Measurements from ENCODE around the gene NFIB. TPM values are rescaled to one million over a fixed set of nuclear protein-coding genes. Genes with fewer than 3 reads are reported as not detected.

The NFIB gene
- total and polyA plus RNA-seq, 2 of the 8 experiments (the other 6 are each of a cell fraction or from before 2014, with no cell fraction given): 2.6 to 13.1 TPM

GRCh38 chr9:14157191-14157590 lies 156.8 kb downstream of the NFIB start:
- no peak overlapping the region for H3K4ac ChIP-seq (replicated peaks; ENCODE audit: insufficient read length, low read depth, low read length)
- no peak for FAIRE-seq
- no peak overlapping the region for H3K18ac ChIP-seq (ENCODE audit: extremely low read depth, low read length)
- H3K14ac ChIP-seq (ENCODE audit: insufficient read length): no peak overlapping the region
- H3K23me2 ChIP-seq (ENCODE audit: low read depth, low read length): no peaks in the 10 kb centered on the region
- no peak overlapping the region for H2BK15ac ChIP-seq (ENCODE audit: low read length)
- whole genome bisulfite sequencing, 2 experiments (ENCODE audit: extremely low coverage in 1 of 2, insufficient coverage in 1 of 2, insufficient read length in 1 of 2, insufficient replicate concordance in 2 of 2, low coverage in 1 of 2, low lambda C conversion rate in 2 of 2, missing lambda C conversion rate in 1 of 2): 92% methylated on average over 4 of the region's 4 CpGs; no CpG with 5 or more reads in 1 of the 2 experiments
- H3K79me1 ChIP-seq (ENCODE audit: low read depth, low read length): no peaks in the 10 kb centered on the region
- no peak overlapping the region for H2BK5ac ChIP-seq (ENCODE audit: low read depth, low read length)
- no peak overlapping the region for H3K56ac ChIP-seq (replicated peaks; ENCODE audit: insufficient read length, low read depth, low read length)
- DNase-seq (ENCODE audit: low read depth in 1 of 2, low spot score in 2 of 2): no peak
- POLR2A ChIA-PET (ENCODE audit: partially characterized antibody): no interaction called here
- H2BK12ac ChIP-seq (ENCODE audit: low read depth, low read length): no peak overlapping the region
- H4K20me1 ChIP-seq (replicated peaks in 1 of 2; ENCODE audit: control insufficient read depth in 1 of 2, insufficient read depth in 2 of 2, low read length in 2 of 2): no peaks in the 10 kb centered on the region
- H2BK20ac ChIP-seq (ENCODE audit: low read length): no peak overlapping the region
- H3K36me3 ChIP-seq (ENCODE audit: control insufficient read depth in 2 of 4, insufficient read depth in 4 of 4, low read length in 3 of 4): no peaks in the 10 kb centered on the region
- CTCF ChIA-PET (ENCODE audit: partially characterized antibody): interaction anchor here (1.0 kb wide), 1 partner anchor 58 kb away, joined by 3 read pairs; no protein-coding TSS in a partner anchor
- no peak overlapping the region for H3K4me3 ChIP-seq (ENCODE audit: extremely low read depth in 1 of 4, insufficient read depth in 2 of 4, low read depth in 3 of 4, low read length in 4 of 4)
- H2BK120ac ChIP-seq (replicated peaks; ENCODE audit: low read depth, low read length): no peak overlapping the region
- no peak overlapping the region for H4K91ac ChIP-seq (replicated peaks; ENCODE audit: insufficient read length, low read length)
- H4K8ac ChIP-seq (ENCODE audit: extremely low read depth, insufficient read depth, low read length): no peak overlapping the region
- H3K79me2 ChIP-seq (ENCODE audit: control insufficient read depth in 1 of 2, insufficient read depth in 2 of 2, low read length in 2 of 2): no peaks in the 10 kb centered on the region
- no peaks in the 10 kb centered on the region for H3K27me3 ChIP-seq (replicated peaks in 1 of 4; ENCODE audit: control insufficient read depth in 3 of 4, extremely low read depth in 1 of 4, insufficient read depth in 3 of 4, low read length in 3 of 4)
- no peak overlapping the region for H3K4me2 ChIP-seq (ENCODE audit: insufficient read depth in 1 of 2, low read depth in 2 of 2, low read length in 2 of 2)
- no peak for TF ChIP-seq JUN (IDR thresholded peaks at IDR 0.05; ENCODE audit: low read depth, low read length)
- no peak for TF ChIP-seq GABPA (IDR thresholded peaks at IDR 0.05; ENCODE audit: borderline replicate concordance, insufficient read depth, low read length)
- TF ChIP-seq SUZ12 (IDR thresholded peaks at IDR 0.05; ENCODE audit: low read length): no peak
- TF ChIP-seq JUND (IDR thresholded peaks at IDR 0.05; ENCODE audit: low read length): no peak
- no peak for TF ChIP-seq GTF2F1 (IDR thresholded peaks at IDR 0.05; ENCODE audit: borderline replicate concordance, low read depth, low read length)
- no peak for TF ChIP-seq TBP (IDR thresholded peaks at IDR 0.05; ENCODE audit: low read depth, low read length)
- TF ChIP-seq SIRT6 (IDR thresholded peaks at IDR 0.05; ENCODE audit: low read length): no peak
- TF ChIP-seq CEBPB (IDR thresholded peaks at IDR 0.05; ENCODE audit: low read depth, low read length): no peak
- TF ChIP-seq KDM1A (IDR thresholded peaks at IDR 0.05; ENCODE audit: borderline replicate concordance, low read length): no peak
- no peak for TF ChIP-seq POU5F1 (IDR thresholded peaks at IDR 0.05; ENCODE audit: low read depth, low read length)
- TF ChIP-seq RNF2 (IDR thresholded peaks at IDR 0.05; ENCODE audit: borderline replicate concordance, low read depth, low read length, missing control alignments, poor library complexity, severe bottlenecking): no peak
- TF ChIP-seq HDAC6 (IDR thresholded peaks at IDR 0.05; ENCODE audit: low read depth, low read length): no peak
- no peak for TF ChIP-seq BACH1 (IDR thresholded peaks at IDR 0.05; ENCODE audit: low read length)
- no peak for TF ChIP-seq SIX5 (IDR thresholded peaks at IDR 0.05; ENCODE audit: low read depth, low read length)
- H3K9ac ChIP-seq (replicated peaks in 1 of 4; ENCODE audit: extremely low read depth in 1 of 4, low read depth in 3 of 4, low read length in 3 of 4): no peak overlapping the region
- no peak overlapping the region for H2AK5ac ChIP-seq (ENCODE audit: low read depth, low read length)
- H3K23ac ChIP-seq (ENCODE audit: insufficient read length): no peak overlapping the region
- H3K4me1 ChIP-seq (replicated peaks in 1 of 4; ENCODE audit: control insufficient read depth in 3 of 4, insufficient read depth in 4 of 4, low read length in 3 of 4): peaks cover 0 to 3% (median 1%) of the 10 kb centered on the region in 4 experiments; a peak in 2 of 7 replicates
- no peak overlapping the region for H4K5ac ChIP-seq (ENCODE audit: insufficient read length, low read depth, low read length)
- H3K9me3 ChIP-seq (ENCODE audit: insufficient read depth in 2 of 2, low read depth in 1 of 2, low read length in 1 of 2): no peaks in the 10 kb centered on the region
- no peak overlapping the region for H2AFZ ChIP-seq (ENCODE audit: low read length)
- no peak overlapping the region for H3K27ac ChIP-seq (ENCODE audit: low read depth, low read length)
